GM18502 (cell line): ENCODE data around the gene MORN5.
"Not testable (repeated sequence)": the region's sequence is repeated elsewhere in the genome, so short reads cannot be mapped to it uniquely, and the experiment has no call there.

Experiments
- ATAC-seq: cut with Tn5 transposase; IDR thresholded peaks from one replicate; pipeline ENCODE4 v1.9.1; 2021; ENCODE audit warnings: mild to moderate bottlenecking; ENCODE audit not compliant: unreplicated experiment, poor library complexity

Gene MORN5

GRCh38 chr9:122159026-122159924, at the start of gene MORN5, which contains the start of gene NDUFA8:
MORN5 (plus strand) TSS chr9:122159908; CDS start chr9:122159973, 65 bp downstream.
NDUFA8 (minus strand) TSS chr9:122159779; CDS start chr9:122159677, 102 bp downstream.
- peak; percentile 95 for ATAC-seq

- no peak for ATAC-seq
These were observed 49.4 kb upstream of the MORN5 start for GRCh38 chr9:122110100-122110833.

GRCh38 chr9:122111413-122112085, 48.2 kb upstream of the MORN5 start:
- no peak for ATAC-seq

GRCh38 chr9:122112238-122112637, 47.5 kb upstream of the MORN5 start:
- no peak for ATAC-seq

- ATAC-seq = no peak
These were observed 46.1 kb upstream of the MORN5 start for GRCh38 chr9:122113574-122113973.

- ATAC-seq = no peak
These were observed 44.3 kb upstream of the MORN5 start for GRCh38 chr9:122115176-122116035.

- no peak for ATAC-seq
These were observed 43.7 kb upstream of the MORN5 start for GRCh38 chr9:122116040-122116439.

GRCh38 chr9:122116448-122117173, 43.1 kb upstream of the MORN5 start:
- ATAC-seq = no peak

- not testable (repeated sequence) for ATAC-seq
These were observed 42.5 kb upstream of the MORN5 start for GRCh38 chr9:122117241-122117640.

GRCh38 chr9:122118343-122119165, 41.2 kb upstream of the MORN5 start:
- ATAC-seq = no peak

- ATAC-seq = no peak
These were observed 40.6 kb upstream of the MORN5 start for GRCh38 chr9:122119166-122119521.

GRCh38 chr9:122119721-122120120, 40.0 kb upstream of the MORN5 start:
- no peak for ATAC-seq

- no peak for ATAC-seq
These were observed 39.2 kb upstream of the MORN5 start for GRCh38 chr9:122120316-122121071.

- ATAC-seq = no peak
These were observed 38.3 kb upstream of the MORN5 start for GRCh38 chr9:122121391-122121790.

GRCh38 chr9:122121931-122122330, 37.8 kb upstream of the MORN5 start:
- ATAC-seq = no peak

GRCh38 chr9:122122468-122122867, 37.2 kb upstream of the MORN5 start:
- no peak for ATAC-seq

- peak; percentile 54 for ATAC-seq
These were observed 36.6 kb upstream of the MORN5 start for GRCh38 chr9:122122903-122123632.
